NCI-H1105 (cell line): Measurements from ENCODE around the gene DDX10.
"Not testable (repeated sequence)": the region's sequence is repeated elsewhere in the genome, so short reads cannot be mapped to it uniquely, and the experiment has no call there.

Experiments used
- DNase-seq: peaks from one replicate; lab custom pipeline; 2025; lab: John Stamatoyannopoulos, UW

DDX10 gene

GRCh38 chr11:108823960-108824359, 159.1 kb downstream of the DDX10 start:
- DNase-seq: not testable (repeated sequence)

DNA sequence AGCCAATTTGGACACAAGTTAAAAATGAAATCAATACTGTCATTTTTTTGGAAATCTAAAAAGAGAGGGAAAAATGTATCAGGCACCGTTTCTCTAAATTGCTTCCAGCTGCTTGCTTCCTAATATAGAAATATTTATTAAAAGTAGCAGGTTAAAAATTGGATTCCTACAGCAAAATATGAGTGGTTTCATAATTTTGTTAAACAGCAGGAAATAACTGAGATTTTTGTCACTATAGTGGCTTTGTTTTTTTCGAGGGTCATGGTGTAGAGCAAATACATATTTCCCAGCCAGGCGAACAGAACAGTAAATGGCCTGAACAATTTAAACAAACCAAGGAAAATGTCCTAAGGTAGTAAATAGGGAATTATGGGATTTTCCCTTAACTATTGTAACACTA, 159.7 kb downstream of the DDX10 start:
- no peak for DNase-seq

- no peak for DNase-seq
Measured at GRCh38 chr11:108825381-108825780, 160.5 kb downstream of the DDX10 start.

GRCh38 chr11:108826136-108826535, 161.3 kb downstream of the DDX10 start:
- no peak for DNase-seq

DNA sequence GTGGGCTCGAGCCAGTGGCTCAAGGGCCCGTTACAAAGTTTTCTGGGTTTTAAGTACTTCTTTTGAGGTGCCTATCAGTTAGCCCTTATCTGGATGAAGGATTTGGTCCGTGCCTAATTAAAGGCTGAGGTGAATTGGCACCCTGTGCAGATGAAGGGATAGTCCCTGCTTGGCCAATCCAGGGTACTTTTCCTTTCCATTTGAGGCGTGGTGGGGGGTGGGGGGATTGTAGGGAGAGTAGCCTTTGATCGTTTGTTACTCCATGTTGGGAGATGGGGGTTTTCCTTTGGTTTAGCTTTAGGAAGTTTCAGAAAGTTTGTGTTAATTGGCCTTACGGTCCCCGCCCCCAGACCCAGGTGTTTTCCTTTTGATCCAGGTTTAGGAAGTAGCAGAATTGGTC, 170.8 kb downstream of the DDX10 start:
- DNase-seq: no peak

GRCh38 chr11:108836541-108836940, 171.7 kb downstream of the DDX10 start:
- no peak for DNase-seq

GRCh38 chr11:108838102-108838791, 173.4 kb downstream of the DDX10 start:
- DNase-seq: no peak

DNA sequence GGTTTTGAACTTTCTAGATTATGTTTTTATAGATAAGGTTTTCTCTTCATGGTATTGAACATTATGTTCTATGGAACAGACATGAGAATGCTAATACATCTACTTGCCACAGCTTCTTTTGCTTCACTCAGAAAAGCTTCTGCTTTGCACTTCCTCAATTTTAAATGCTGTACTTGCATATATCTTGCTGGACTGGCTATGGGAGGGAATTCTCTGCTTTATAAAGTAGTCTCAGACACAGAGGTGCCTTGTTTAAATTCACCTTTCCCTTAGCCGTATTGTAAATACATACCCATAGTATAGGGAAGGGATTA, 173.9 kb downstream of the DDX10 start:
- no peak for DNase-seq

- no peak for DNase-seq
Measured at GRCh38 chr11:108846009-108846408, 181.1 kb downstream of the DDX10 start.

DNA sequence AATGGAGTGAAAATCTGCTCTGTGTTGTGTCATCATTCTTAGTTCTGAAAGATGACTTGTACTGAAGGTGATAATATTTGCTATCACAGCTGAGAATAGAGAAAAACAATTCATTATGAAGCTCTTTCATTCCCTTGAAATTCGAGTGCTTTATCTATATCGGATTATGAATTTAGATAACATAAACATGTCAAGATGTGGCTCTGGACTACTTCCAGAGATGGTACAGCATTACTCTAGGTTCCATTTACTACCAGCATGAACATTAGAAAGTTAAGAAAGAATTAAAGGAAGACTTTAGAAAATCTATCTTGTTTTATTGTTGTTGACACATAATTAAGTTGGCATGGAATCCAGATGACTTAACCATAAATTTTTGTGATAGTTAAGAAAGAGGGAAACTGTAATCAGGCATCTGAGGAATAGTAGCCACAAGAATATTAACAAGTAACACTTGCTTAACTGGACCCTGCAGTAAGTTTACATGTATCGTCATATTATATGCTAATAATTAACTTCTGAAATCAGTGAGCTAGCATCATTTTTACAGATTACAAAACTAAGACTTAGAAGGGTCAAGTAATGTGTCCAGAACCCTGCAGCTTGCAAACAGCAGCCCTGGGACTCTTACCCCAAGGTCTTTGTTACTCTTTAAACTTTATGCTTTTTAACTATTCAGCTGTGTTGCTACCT, 182.6 kb downstream of the DDX10 start:
- DNase-seq: no peak

GRCh38 chr11:108851781-108852180, 186.9 kb downstream of the DDX10 start:
- no peak for DNase-seq

DNA sequence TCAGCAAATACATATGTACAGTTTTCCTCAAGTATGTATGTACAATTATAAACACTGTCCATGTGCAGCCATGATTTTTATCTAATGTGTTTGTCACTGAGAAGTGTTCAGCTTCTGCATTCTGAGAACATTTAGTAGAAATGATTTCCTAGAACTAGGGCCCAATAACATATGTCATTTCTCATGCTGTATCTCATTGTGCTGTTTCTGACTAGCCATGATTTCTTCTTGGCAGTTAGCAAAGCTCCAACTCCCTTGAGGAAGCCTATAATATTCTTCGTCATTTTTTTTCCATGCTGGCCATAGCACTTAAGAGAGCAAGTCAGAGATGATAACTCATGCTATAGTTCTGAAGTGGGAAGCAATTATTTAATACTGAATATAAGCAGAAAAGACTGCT, 187.8 kb downstream of the DDX10 start:
- no peak for DNase-seq

DNA sequence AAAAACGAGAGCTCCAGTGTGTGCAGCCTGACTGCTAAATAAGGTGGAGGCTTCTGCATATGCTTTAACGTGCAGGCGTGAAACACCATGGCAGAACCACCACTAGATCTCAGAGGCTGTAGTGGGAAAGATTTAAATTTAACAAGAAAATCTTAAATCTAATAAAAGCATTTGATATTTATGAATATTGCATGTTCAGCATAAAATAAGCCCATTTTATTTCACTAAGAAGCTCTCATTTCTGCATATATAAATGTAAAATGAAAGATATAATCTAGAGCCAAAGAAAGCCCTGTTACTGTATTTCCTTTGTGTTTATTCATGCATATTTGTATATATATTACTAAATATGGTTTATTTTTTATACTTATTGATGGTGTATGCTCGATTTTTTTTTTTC, 188.3 kb downstream of the DDX10 start:
- DNase-seq: no peak

GRCh38 chr11:108853864-108854263, 189.0 kb downstream of the DDX10 start:
- DNase-seq: no peak

GRCh38 chr11:108854346-108854745, 189.5 kb downstream of the DDX10 start:
- DNase-seq: no peak

- no peak for DNase-seq
Measured at GRCh38 chr11:108857382-108857781, 192.5 kb downstream of the DDX10 start.

DNA sequence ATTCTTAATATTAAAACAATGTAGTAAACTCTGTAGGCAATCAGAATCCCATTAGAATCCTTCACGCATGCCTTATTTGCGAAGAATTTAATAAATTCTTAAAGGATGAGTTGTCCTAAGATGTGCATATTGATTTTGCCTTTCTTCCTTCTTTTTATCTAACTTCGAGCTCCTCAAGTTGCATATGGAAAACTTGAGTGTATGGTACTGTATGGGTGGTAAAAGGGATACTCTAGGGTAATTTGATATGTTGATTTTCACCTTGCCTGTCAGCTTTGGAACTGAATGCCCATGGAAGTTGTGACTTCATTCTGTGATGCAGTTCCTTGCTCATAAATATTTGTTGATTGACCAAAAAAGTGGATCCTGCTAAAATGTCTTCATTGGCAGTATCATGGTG, 193.8 kb downstream of the DDX10 start:
- DNase-seq: no peak

DNA sequence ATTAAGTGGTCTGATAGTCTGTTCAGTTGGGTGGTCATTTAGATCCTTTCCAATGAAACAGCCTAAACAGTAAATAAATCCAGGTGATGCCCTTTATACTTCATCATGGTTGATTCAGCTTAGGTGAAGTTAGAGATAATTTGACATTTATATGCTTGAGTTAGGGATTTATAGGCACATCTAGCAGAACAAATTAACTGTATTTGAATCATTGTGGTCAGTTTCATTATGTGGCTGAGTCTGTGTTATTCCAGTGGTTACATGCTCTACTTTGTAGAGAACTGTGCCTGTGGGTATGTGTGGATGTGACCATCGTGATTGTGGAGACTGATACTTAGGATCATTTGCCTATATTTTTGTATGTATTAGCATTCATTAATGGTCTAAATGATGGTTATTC, 194.6 kb downstream of the DDX10 start:
- DNase-seq: no peak

DNA sequence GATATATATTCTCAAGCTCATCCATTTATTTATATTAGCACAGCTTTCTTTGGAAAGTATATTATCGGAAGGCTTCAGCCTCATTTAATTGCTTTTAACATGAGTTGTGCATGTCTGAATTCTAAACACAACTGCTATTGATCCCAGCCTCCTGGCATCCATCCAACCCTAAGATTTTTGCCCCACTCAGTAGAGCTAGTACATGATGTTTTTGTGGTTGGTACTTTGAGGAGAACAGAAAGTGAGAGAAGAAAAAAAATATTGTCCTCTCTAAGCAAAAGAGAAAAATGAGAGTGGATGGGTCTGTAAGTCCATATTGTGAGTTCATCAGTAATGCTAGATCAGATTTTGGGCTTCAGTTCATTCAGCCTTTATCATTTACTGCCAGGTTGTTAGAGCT, 198.7 kb downstream of the DDX10 start:
- no peak for DNase-seq

DNA sequence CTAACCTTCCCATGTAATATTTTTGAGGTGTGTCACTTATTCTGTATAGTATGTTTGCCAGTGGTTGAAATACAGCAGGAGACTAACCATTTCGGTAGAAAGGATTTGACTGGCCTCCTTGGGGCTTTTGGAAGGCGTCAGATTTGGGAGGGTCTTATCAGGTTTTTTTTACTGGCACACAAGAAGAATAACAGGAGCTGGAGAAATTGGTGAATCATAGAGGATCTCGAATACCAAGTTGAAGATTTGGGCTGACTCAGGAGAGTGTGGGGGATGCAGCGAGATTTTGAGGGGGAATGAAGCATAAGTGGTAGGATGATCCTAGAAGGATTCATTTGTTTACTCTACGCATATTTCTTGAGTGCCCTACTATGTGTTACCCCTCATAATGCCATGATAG, 200.5 kb downstream of the DDX10 start:
- DNase-seq: no peak

DNA sequence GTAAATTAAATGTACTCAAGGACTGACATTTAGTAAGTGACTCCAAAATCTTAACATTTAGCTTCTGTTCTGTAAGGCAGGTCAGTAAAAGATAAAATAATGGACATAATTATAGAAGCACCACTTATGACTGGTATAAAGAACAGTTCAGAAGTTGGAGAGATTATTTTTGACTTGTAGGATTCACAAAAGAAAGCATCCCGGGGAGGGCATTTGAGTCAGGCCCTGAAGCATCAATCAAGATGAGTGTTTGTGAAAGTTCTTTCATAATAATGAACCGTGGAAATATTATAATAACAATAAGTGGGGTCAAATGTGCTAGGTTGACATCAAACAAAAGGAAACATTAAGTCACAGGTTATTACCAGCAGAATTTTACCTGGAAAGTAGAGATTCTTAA, 201.9 kb downstream of the DDX10 start:
- no peak for DNase-seq

- no peak for DNase-seq
Measured at GRCh38 chr11:108870373-108871020, 205.6 kb downstream of the DDX10 start.

GRCh38 chr11:108871152-108871551, 206.3 kb downstream of the DDX10 start:
- DNase-seq: no peak

DNA sequence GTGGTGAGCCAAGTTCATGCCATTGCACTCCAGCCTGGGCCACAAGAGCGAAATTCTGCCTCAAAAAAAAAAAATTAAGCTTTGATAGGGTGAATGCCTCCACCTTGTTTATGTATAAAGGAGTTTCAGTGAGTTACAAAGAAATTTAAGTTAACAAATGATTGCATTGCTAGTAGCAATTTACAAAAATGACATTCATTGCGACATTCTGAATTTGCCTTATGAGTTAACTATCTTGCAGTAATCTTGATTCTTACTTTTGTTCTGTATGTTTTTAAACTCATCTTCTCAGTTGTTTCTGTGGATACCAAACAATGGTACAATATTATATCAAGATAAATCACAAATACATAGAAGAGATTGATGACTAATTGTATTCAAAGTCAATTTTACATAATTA, 207.0 kb downstream of the DDX10 start:
- DNase-seq: no peak
